Left lung (tissue), 10 donors: ENCODE data around the gene GPC5. TPM values are rescaled to one million over a fixed set of nuclear protein-coding genes. Genes with fewer than 3 reads are reported as not detected.

Experiments
- ATAC-seq: fragments of 200-7000 bp; cut with Tn5 transposase; one replicate; pipeline ENCODE4 v1.9.1; 2020; ENCODE audit warnings: moderate library complexity
- DNase-seq, 4 donors: peaks; one replicate each; pipeline ENCODE4 v3.0.0-alpha.2; 2013 to 2020
- H3K27ac ChIP-seq, 2 donors: fragments of 200-600 bp; sonication (generic) in 1 of 2; one replicate each; pipeline versions ENCODE4 v1.5.0 to v1.8.0; 2020 to 2021
- H3K27me3 ChIP-seq, 2 donors: fragments of 200-600 bp; sonication (generic) in 1 of 2; one replicate each; pipeline versions ENCODE4 v1.5.0 to v1.8.0; 2020 to 2021
- H3K36me3 ChIP-seq, 2 donors: fragments of 200-600 bp; sonication (generic) in 1 of 2; one replicate each; pipeline versions ENCODE4 v1.5.0 to v1.8.0; 2020 to 2021
- H3K4me1 ChIP-seq, 2 donors: fragments of 200-600 bp; one replicate each; pipeline ENCODE4 v1.8.0; 2021
- H3K4me3 ChIP-seq, 2 donors: fragments of 200-600 bp; sonication (generic) in 1 of 2; one replicate each; pipeline versions ENCODE4 v1.5.0 to v1.8.0; 2020 to 2021; ENCODE audit warnings: mild to moderate bottlenecking in 1 of 2
- H3K9me3 ChIP-seq, 2 donors: fragments of 200-600 bp; sonication (generic) in 1 of 2; one replicate each; pipeline versions ENCODE4 v1.5.0 to v1.8.0; 2020 to 2021
- CTCF ChIP-seq, 2 donors: fragments of 200-600 bp; sonication (generic) in 1 of 2; IDR thresholded peaks; one replicate each; pipeline versions ENCODE4 v1.5.0 to v1.8.0; 2021; ENCODE audit warnings: antibody characterized with exemption in 2 of 2
- intact Hi-C, 2 donors: fragments of 100-400 bp; cut with DNase I; formaldehyde crosslinking; loops; one replicate each; pipeline versions ENCODE4 v1.11.2 to v1.14.2; 2022
- polyA plus RNA-seq, 6 donors: library from polyadenylated mRNA; unstranded; fragments of 120-200 nt; gene quantifications; one replicate each; pipeline ENCODE4 v1.2.1, GENCODE V29; 2013; ENCODE audit not compliant: insufficient read length in 6 of 6
- total RNA-seq, 2 donors: library from RNA; stranded (reverse); fragmentation: NEBNext Ultra II Directional; extraction: Animal tissue kit (Norgen Biotek cat#: 25700); gene quantifications; one replicate each; pipeline ENCODE4 v1.2.1, GENCODE V29; 2021
- donor health status: DM: no; HTN: yes; CAD: no.
- donor health status: DM: no; HTN: no; CAD: no.

The GPC5 gene
- total and polyA plus RNA-seq, 8 donors, result 9.2 to 19.5 (median 11.5) TPM

- Histone ChIP-seq H3K4me3 (no peak overlapping the region), H3K36me3 (no peaks in the 10 kb centered on the region), H3K4me1 (no peaks in the 10 kb centered on the region), H3K27ac (no peak overlapping the region), H3K27me3 (no peaks in the 10 kb centered on the region), H3K9me3 (no peaks in the 10 kb centered on the region)
- TF ChIP-seq CTCF (IDR thresholded peaks at IDR 0.05), result no peak
- DNase-seq (no peak), ATAC-seq (no peak)
- intact Hi-C loops, result no loop called here
Observed at GRCh38 chr13:91948736-91949135, 550.3 kb downstream of the GPC5 start.

DNA sequence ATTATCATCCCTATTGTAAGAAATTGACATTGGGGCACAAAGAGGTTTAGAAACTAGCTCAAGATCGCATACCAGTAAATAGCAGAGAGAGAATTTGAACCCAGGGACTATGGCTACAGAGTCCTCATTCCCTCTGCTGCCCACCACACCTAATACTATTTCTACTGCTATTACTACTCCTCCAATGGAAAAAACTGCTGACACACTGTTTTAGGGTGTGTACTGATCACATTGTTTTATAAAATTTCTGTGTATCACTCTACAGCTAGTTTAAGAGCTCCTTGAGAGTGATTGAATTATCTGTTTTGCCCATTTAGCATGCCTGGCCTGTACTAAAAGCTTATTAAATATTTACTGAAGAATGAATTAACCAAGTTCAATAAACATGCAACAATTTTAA is 552.4 kb downstream of the GPC5 start:
- DNase-seq (no peak), ATAC-seq (no peak)
- no peak for TF ChIP-seq CTCF (IDR thresholded peaks at IDR 0.05)
- no peaks in the 10 kb centered on the region for H3K36me3 ChIP-seq
- H3K4me1 ChIP-seq, result no peaks in the 10 kb centered on the region
- intact Hi-C loops, result no loop called here
- no peak overlapping the region for H3K4me3 ChIP-seq
- H3K9me3 ChIP-seq, result no peaks in the 10 kb centered on the region
- no peaks in the 10 kb centered on the region for H3K27me3 ChIP-seq
- no peak overlapping the region for H3K27ac ChIP-seq

- peaks cover 0 to 7% of the 10 kb centered on the region in 2 donors for H3K9me3 ChIP-seq
- no peak for TF ChIP-seq CTCF (IDR thresholded peaks at IDR 0.05)
Observed at GRCh38 chr13:91955546-91956355, 557.3 kb downstream of the GPC5 start.

GRCh38 chr13:91960947-91961346 is 562.5 kb downstream of the GPC5 start:
- no peak overlapping the region for H3K4me3 ChIP-seq
- H3K9me3 ChIP-seq, result peaks cover 0 to 14% of the 10 kb centered on the region in 2 donors
- ATAC-seq (no peak), DNase-seq (no peak)
- TF ChIP-seq CTCF (IDR thresholded peaks at IDR 0.05), result no peak
- intact Hi-C loops, result no loop called here
- no peaks in the 10 kb centered on the region for H3K4me1 ChIP-seq
- no peaks in the 10 kb centered on the region for H3K36me3 ChIP-seq
- no peaks in the 10 kb centered on the region for H3K27me3 ChIP-seq
- H3K27ac ChIP-seq, result no peak overlapping the region

More at GRCh38 chr13:91955546-91956355, 557.3 kb downstream of the GPC5 start:
- no peak overlapping the region for H3K27ac ChIP-seq
- intact Hi-C loops, result no loop called here
- H3K4me1 ChIP-seq, result no peaks in the 10 kb centered on the region
- DNase-seq (no peak), ATAC-seq (no peak)
- H3K36me3 ChIP-seq, result no peaks in the 10 kb centered on the region
- H3K4me3 ChIP-seq, result no peak overlapping the region
- H3K27me3 ChIP-seq, result no peaks in the 10 kb centered on the region

DNA sequence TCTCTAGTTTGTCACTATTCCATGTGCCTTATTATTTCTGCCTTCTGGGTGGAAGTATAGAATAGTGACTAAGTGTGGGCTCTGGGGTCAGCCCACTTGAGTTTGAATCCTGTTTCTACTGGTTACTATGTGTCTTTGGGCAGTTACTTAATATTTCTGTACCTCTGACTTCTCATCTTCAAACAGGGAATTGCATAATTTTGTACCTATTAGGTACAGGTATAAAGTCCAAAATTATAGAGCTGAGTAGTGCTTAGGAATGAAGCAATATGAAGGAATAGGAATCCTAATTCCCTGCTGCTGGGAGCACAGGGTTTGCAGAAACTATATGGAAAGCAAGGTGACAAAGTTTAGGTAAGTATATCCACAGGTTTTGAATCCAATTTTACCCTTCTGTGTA is 564.5 kb downstream of the GPC5 start:
- TF ChIP-seq CTCF (IDR thresholded peaks at IDR 0.05), result no peak

More for the DNA sequence above, 564.5 kb downstream of the GPC5 start:
- H3K4me1 ChIP-seq, result no peaks in the 10 kb centered on the region
- ATAC-seq (no peak), DNase-seq (no peak)
- no peaks in the 10 kb centered on the region for H3K27me3 ChIP-seq
- H3K27ac ChIP-seq, result no peak overlapping the region
- intact Hi-C loops, result no loop called here
- H3K4me3 ChIP-seq, result no peak overlapping the region
- H3K9me3 ChIP-seq, result peaks cover 0 to 11% of the 10 kb centered on the region in 2 donors
- no peaks in the 10 kb centered on the region for H3K36me3 ChIP-seq
